ENCODE data around the gene MLN.

The MLN gene

DNA sequence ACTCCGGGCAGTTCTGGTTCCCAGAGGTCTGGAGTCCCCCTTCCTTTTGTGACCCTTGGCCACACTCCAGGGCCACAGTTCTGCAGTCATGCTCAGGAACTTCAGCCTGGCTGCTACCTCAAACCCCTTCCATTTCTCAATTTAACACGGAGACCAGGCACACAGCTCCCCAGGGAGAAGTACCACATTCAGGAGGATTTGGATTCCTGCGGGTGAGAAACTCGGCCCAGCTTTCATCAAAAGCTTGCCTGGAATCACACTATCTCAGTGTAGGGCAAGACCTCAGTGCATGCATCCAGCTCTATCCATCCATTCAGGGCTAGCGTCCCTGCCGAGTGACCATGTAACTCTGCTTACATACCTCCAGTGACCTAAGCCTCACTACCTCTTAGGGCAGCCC lies 40.3 kb downstream of the MLN start:
- Histone ChIP-seq H3K9ac (ENCODE audit: low read depth, low read length) (no peak overlapping the region), H3K4me1 (ENCODE audit: insufficient read depth, low read length) (no peaks in the 10 kb centered on the region), H3K36me3 (ENCODE audit: insufficient read depth, low read depth, low read length) (no peaks in the 10 kb centered on the region), H3K9me3 (ENCODE audit: insufficient read depth, low read depth, low read length) (no peaks in the 10 kb centered on the region), H3K27me3 (ENCODE audit: insufficient read depth, low read length) (no peaks in the 10 kb centered on the region), H3K4me3 (ENCODE audit: low read length) (no peak overlapping the region), H3K27ac (ENCODE audit: low read length) (no peak overlapping the region)

DNA sequence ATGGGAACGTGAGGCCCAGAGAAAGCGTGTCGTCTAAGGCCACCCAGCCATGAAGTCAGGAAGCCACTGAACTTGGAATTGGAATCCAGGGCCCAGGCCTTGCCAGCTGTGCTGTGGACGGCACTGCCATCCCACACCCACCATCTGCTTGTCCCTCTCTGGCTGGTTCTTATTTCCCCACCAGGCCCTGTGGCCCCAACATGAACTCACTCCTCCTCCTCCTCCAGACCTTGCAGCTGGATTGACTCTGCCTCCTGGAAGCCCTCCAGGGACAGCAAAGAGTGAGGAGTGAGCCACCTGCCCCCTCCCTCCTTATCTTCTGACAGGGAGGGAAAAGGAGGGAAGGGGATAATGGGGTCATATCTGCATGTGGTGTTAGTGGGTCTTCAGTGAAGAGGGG lies 41.1 kb downstream of the MLN start:
- Histone ChIP-seq H3K9me3 (ENCODE audit: insufficient read depth, low read depth, low read length) (no peaks in the 10 kb centered on the region), H3K27ac (ENCODE audit: low read length) (no peak overlapping the region), H3K4me3 (ENCODE audit: low read length) (no peak overlapping the region), H3K4me1 (ENCODE audit: insufficient read depth, low read length) (no peaks in the 10 kb centered on the region), H3K27me3 (ENCODE audit: insufficient read depth, low read length) (no peaks in the 10 kb centered on the region), H3K9ac (ENCODE audit: low read depth, low read length) (no peak overlapping the region), H3K36me3 (ENCODE audit: insufficient read depth, low read depth, low read length) (no peaks in the 10 kb centered on the region)

DNA sequence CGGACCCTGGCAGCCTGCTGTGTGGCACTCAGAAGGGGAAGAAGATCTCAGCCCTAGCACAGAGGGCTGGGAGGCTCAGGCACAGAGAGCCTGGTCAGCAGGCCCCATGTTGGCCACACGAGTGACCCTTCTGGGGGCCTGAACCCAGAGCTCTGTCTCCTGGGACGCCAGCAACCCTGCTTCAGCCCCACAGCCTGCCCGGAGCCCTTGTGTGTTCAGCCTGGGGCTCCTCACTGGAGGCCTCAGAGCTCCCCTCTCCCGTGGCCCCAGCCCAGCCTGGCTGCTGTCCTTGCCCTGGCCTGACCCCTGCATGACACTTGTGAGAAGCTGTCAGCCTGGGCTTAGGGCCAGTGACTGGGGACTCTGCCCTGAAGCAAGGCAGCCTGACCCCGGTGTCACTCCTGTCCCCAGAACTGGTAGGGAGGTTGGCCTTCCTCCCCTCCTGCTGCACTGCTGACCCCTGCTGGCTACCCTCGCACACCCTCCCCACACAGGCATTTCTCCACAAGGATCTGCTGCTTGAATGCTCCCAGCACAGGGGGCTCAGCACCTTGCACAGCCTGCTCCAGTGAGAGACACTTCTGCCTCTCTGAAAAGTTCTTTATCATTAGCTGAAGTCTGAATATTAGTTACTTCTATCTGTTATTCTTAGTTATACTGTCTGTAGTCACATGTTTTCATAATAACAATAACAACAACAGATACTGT lies 41.7 kb downstream of the MLN start:
- H3K4me1 ChIP-seq (ENCODE audit: insufficient read depth, low read length), result no peaks in the 10 kb centered on the region
- no peaks in the 10 kb centered on the region for H3K27me3 ChIP-seq (ENCODE audit: insufficient read depth, low read length)
- no peak overlapping the region for H3K9ac ChIP-seq (ENCODE audit: low read depth, low read length)
- no peaks in the 10 kb centered on the region for H3K36me3 ChIP-seq (ENCODE audit: insufficient read depth, low read depth, low read length)
- no peak overlapping the region for H3K4me3 ChIP-seq (ENCODE audit: low read length)
- no peak overlapping the region for H3K27ac ChIP-seq (ENCODE audit: low read length)
- no peaks in the 10 kb centered on the region for H3K9me3 ChIP-seq (ENCODE audit: insufficient read depth, low read depth, low read length)

DNA sequence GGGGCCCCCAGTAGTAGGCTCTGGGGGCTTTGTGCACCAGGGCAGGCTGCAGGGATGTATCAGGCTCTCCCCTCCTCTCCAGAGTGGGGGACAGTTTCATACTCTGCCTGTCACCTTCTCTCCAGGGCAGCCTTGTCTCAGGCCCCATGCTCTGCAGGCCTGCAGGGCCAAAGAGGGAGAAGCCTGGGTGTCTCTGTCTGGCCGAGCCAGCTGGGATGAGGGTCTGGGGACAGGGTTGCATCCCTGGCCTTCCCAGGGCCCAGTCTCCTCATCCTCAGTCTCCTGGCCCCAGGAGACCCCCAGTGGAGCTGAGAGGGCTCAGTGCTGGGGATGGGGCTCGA lies 42.3 kb downstream of the MLN start:
- H3K9me3 ChIP-seq (ENCODE audit: insufficient read depth, low read depth, low read length), result no peaks in the 10 kb centered on the region
- H3K27ac ChIP-seq (ENCODE audit: low read length), result no peak overlapping the region
- H3K27me3 ChIP-seq (ENCODE audit: insufficient read depth, low read length), result no peaks in the 10 kb centered on the region
- no peak overlapping the region for H3K4me3 ChIP-seq (ENCODE audit: low read length)
- no peaks in the 10 kb centered on the region for H3K36me3 ChIP-seq (ENCODE audit: insufficient read depth, low read depth, low read length)
- no peak overlapping the region for H3K9ac ChIP-seq (ENCODE audit: low read depth, low read length)
- no peaks in the 10 kb centered on the region for H3K4me1 ChIP-seq (ENCODE audit: insufficient read depth, low read length)

DNA sequence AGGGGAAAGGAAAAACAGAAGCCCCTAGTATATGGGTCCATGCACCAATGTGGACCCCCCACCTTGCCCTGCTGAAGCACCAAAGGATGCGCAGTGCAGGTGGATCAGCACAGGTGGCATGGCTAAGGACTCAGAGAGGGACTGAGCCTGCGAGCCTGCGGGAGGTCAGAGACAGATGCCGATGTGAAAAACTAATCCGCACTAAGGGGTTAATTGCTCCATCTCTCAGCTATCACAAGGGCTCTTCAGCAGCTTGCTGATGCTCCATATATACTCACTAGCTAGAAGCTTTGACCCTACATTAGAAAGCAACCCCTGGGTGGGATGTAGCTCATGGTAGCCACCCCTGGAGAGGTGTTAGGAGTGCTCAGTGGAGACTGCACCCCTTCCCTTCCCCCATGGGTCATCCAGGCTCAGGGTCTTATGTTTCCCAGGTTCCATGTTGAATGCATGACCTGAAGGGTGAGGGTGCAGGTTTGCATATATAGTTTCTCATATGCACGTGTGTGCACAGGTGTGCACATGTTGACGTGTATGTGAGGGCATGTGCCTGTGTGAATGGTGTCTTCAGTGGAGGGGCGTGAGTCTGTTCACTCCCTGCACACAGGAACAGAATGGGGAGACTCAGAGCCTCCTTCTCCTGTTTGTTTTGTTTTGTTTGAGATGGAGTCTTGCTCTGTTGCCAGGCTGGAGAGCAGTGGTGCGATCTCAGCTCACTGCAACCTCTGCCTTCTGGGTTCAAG lies 43.7 kb downstream of the MLN start:
- Histone ChIP-seq H3K4me3 (ENCODE audit: low read length) (no peak overlapping the region), H3K9ac (ENCODE audit: low read depth, low read length) (no peak overlapping the region), H3K4me1 (ENCODE audit: insufficient read depth, low read length) (no peaks in the 10 kb centered on the region), H3K36me3 (ENCODE audit: insufficient read depth, low read depth, low read length) (no peaks in the 10 kb centered on the region), H3K27ac (ENCODE audit: low read length) (no peak overlapping the region), H3K9me3 (ENCODE audit: insufficient read depth, low read depth, low read length) (no peaks in the 10 kb centered on the region), H3K27me3 (ENCODE audit: insufficient read depth, low read length) (no peaks in the 10 kb centered on the region)

DNA sequence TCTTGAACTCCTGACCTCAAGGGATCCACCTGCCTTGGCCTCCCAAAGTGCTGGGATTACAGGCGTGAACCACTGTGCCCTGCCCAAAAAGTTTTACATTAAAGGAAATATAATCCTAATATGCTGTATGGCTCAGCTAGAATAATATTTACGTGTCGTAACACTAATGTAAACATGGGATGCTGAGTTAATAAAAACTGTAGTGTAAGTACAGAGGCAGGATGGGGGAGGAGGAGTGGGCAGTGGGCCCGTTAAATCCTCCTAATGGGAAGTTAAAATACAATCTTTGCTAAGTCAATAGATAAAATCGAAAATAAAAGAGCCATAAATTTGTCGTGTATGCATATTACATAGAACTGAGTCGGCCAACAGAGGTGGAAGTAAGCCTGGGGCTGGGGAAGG lies 45.0 kb downstream of the MLN start:
- Histone ChIP-seq H3K4me3 (ENCODE audit: low read length) (no peak overlapping the region), H3K27ac (ENCODE audit: low read length) (no peak overlapping the region), H3K9me3 (ENCODE audit: insufficient read depth, low read depth, low read length) (no peaks in the 10 kb centered on the region), H3K4me1 (ENCODE audit: insufficient read depth, low read length) (no peaks in the 10 kb centered on the region), H3K36me3 (ENCODE audit: insufficient read depth, low read depth, low read length) (no peaks in the 10 kb centered on the region), H3K27me3 (ENCODE audit: insufficient read depth, low read length) (no peaks in the 10 kb centered on the region), H3K9ac (ENCODE audit: low read depth, low read length) (no peak overlapping the region)

DNA sequence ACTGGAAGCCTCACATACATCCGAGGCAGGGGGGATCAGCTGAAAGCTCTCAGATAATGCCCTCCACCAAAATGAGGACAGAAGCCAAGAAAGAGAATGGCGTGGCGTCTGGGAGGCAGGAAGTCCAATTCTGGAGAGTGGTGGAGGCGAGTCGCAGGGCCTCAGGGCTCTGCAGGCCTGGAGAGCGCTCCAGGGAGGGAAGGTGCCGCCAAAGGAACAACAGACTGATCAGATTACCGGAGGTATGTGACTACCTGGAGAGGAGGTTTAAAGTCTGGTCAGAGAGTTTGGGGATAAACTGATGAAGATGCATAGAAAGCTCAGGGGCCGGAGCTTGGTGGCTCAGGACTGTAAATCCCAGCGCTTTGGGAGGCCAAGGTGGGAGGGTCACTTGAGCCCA lies 45.9 kb downstream of the MLN start:
- Histone ChIP-seq H3K9ac (ENCODE audit: low read depth, low read length) (no peak overlapping the region), H3K9me3 (ENCODE audit: insufficient read depth, low read depth, low read length) (no peaks in the 10 kb centered on the region), H3K27me3 (ENCODE audit: insufficient read depth, low read length) (no peaks in the 10 kb centered on the region), H3K4me1 (ENCODE audit: insufficient read depth, low read length) (no peaks in the 10 kb centered on the region), H3K36me3 (ENCODE audit: insufficient read depth, low read depth, low read length) (no peaks in the 10 kb centered on the region), H3K27ac (ENCODE audit: low read length) (no peak overlapping the region), H3K4me3 (ENCODE audit: low read length) (no peak overlapping the region)

DNA sequence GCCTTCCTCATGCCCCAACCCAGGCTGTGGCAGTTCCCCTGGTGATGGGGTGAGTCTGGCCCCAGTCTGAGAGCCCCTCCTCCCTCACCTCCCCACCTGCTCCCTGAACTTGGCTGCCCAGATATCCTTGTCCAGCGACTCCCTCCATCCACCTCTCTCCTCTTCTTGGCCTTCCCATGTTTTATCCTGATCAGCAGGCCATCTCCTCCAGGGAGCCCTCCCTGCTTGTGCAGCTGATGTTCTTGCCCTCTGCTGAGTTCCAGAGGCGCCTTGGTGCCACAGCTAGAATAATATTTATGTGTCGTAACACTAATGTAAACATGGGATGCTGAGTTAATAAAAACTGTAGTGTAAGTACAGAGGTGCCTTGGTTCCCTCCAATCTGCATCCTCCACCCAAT lies 46.7 kb downstream of the MLN start:
- Histone ChIP-seq H3K27ac (ENCODE audit: low read length) (no peak overlapping the region), H3K27me3 (ENCODE audit: insufficient read depth, low read length) (no peaks in the 10 kb centered on the region), H3K9ac (ENCODE audit: low read depth, low read length) (no peak overlapping the region), H3K4me3 (ENCODE audit: low read length) (no peak overlapping the region), H3K4me1 (ENCODE audit: insufficient read depth, low read length) (no peaks in the 10 kb centered on the region), H3K9me3 (ENCODE audit: insufficient read depth, low read depth, low read length) (no peaks in the 10 kb centered on the region), H3K36me3 (ENCODE audit: insufficient read depth, low read depth, low read length) (no peaks in the 10 kb centered on the region)

DNA sequence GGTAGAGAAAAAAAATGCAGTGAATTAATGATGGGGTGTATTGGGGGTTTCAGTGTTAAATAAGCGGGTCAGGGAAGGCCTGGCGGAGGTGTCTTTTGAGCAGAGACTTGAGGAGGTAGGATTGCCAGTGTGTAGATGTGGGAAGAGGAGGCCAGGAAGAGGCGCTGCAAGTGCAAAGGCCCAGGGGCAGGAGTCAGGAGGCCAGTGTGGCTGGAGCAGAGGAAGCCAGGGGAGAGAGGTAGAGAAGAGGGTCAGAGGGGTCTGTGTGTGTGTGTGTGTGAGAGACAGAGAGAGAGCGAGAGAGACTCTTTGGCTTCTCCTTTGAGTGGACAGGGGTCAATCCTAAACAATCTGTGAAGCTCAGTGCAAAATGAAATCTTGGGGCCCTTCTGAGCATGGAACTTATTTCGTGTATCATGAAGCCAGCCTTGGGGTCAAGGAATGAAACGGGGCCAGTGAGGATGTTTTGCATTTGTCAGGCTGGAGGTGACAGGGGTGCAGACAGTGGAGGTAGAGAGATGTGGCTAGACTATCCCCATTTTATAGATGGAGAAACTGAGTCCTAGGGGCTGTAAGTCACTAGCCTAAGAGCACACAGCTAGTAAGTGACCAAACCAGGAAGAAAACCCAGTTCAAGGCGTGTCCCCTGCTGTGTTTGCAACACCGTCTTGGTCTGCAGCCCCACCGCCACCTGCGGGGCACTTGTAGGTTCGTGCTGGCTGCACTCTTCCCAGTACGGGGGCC lies 47.4 kb downstream of the MLN start:
- no peaks in the 10 kb centered on the region for H3K4me1 ChIP-seq (ENCODE audit: insufficient read depth, low read length)
- no peaks in the 10 kb centered on the region for H3K27me3 ChIP-seq (ENCODE audit: insufficient read depth, low read length)
- no peaks in the 10 kb centered on the region for H3K9me3 ChIP-seq (ENCODE audit: insufficient read depth, low read depth, low read length)
- H3K4me3 ChIP-seq (ENCODE audit: low read length), result no peak overlapping the region
- no peak overlapping the region for H3K27ac ChIP-seq (ENCODE audit: low read length)
- H3K36me3 ChIP-seq (ENCODE audit: insufficient read depth, low read depth, low read length), result no peaks in the 10 kb centered on the region
- H3K9ac ChIP-seq (ENCODE audit: low read depth, low read length), result no peak overlapping the region

DNA sequence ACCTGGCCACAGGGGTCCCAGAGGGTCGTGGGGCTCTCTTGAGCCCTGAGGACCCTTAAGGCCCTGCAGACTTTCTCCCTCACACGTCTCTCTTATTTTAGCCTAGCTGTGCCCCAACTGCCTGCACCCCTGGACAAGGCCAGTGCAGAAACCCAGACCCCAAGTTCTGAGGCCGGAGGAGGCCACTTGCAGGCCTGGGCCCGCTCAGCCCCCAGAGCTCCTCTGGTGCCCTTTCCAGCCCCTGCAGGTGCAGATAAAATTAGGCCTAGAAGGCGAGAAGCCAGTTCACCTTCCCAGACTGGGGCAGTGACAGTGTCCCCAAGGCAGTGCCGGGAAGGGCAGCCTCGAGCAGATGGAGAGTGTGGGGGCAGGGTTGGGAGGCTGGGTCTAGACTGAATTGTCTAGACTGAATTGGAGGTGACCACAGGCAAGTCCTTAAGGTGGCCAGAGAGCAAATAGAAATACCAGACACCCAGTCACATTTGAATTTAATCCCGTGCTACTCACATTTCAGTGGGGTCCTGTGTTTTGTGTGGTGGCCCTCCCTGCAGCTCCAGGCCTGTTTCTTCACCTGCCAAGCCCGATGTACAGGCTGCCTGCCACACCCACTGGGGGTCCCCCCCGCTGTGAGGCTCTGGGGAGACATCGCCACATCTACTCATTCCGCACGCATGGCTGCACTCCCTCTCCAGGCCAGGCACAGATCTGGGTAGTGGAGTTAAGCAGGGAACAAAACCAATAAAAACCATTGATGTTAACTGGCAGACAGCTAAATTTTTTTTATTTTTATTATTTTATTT lies 48.5 kb downstream of the MLN start:
- no peak overlapping the region for H3K9ac ChIP-seq (ENCODE audit: low read depth, low read length)
- no peaks in the 10 kb centered on the region for H3K9me3 ChIP-seq (ENCODE audit: insufficient read depth, low read depth, low read length)
- no peaks in the 10 kb centered on the region for H3K27me3 ChIP-seq (ENCODE audit: insufficient read depth, low read length)
- no peaks in the 10 kb centered on the region for H3K36me3 ChIP-seq (ENCODE audit: insufficient read depth, low read depth, low read length)
- no peaks in the 10 kb centered on the region for H3K4me1 ChIP-seq (ENCODE audit: insufficient read depth, low read length)
- no peak overlapping the region for H3K4me3 ChIP-seq (ENCODE audit: low read length)
- no peak overlapping the region for H3K27ac ChIP-seq (ENCODE audit: low read length)

DNA sequence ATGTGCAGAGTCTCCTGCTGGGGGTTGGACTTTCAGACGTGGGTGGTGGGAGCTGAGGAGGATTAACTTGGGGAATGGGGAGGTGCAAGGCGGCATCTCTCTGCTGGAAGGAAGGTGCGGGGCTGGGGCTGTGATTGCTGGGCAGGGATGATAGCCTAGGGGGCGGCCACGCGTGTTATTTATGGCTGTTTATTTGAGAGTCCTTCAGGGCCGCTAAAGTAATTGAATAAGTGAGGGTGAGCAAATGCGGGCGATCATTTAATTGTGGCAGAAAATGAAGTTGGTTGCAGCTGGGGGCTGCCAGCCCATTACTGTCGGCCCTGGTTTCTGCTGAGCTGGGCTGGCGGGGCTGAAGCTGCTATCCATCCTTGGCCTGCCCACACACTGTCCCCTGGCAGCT lies 49.6 kb downstream of the MLN start:
- H3K36me3 ChIP-seq (ENCODE audit: insufficient read depth, low read depth, low read length), result no peaks in the 10 kb centered on the region
- H3K9ac ChIP-seq (ENCODE audit: low read depth, low read length), result no peak overlapping the region
- H3K4me3 ChIP-seq (ENCODE audit: low read length), result no peak overlapping the region
- no peaks in the 10 kb centered on the region for H3K27me3 ChIP-seq (ENCODE audit: insufficient read depth, low read length)
- no peaks in the 10 kb centered on the region for H3K9me3 ChIP-seq (ENCODE audit: insufficient read depth, low read depth, low read length)
- no peak overlapping the region for H3K27ac ChIP-seq (ENCODE audit: low read length)
- peaks cover under 1% of the 10 kb centered on the region; the same call in 1 of the 2 replicates for H3K4me1 ChIP-seq (ENCODE audit: insufficient read depth, low read length)

Measured in iPS-20b (cell line).